ENCODE results near the gene HIGD1B. TPM values are rescaled to one million over a fixed set of nuclear protein-coding genes. Genes with fewer than 3 reads are reported as not detected.

Gene HIGD1B
- total RNA-seq, result not detected in 2 replicates

DNA sequence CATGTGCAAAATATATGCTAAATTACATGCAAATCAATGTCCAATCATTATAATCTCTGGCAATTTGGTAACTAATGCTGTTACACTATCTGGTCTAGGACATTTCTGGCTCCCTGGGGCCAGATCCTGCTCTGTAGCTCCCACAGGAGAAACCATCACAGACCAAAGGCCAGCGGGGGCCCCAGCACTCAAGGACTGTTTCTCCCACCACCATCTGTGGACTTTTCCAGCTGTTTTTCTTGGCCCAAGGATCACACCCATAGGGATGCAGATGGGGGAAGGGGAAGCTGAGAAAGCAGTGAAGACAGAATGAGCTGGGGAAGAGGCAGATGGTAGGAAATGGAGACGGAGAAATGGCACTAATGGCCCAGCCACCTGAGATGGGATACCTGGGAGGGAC, at the start of gene HIGD1B:
HIGD1B (plus strand) TSS at position 298 of the 400 bp plus-strand sequence. CDS start 270 bp downstream, outside the sequence.

DNA sequence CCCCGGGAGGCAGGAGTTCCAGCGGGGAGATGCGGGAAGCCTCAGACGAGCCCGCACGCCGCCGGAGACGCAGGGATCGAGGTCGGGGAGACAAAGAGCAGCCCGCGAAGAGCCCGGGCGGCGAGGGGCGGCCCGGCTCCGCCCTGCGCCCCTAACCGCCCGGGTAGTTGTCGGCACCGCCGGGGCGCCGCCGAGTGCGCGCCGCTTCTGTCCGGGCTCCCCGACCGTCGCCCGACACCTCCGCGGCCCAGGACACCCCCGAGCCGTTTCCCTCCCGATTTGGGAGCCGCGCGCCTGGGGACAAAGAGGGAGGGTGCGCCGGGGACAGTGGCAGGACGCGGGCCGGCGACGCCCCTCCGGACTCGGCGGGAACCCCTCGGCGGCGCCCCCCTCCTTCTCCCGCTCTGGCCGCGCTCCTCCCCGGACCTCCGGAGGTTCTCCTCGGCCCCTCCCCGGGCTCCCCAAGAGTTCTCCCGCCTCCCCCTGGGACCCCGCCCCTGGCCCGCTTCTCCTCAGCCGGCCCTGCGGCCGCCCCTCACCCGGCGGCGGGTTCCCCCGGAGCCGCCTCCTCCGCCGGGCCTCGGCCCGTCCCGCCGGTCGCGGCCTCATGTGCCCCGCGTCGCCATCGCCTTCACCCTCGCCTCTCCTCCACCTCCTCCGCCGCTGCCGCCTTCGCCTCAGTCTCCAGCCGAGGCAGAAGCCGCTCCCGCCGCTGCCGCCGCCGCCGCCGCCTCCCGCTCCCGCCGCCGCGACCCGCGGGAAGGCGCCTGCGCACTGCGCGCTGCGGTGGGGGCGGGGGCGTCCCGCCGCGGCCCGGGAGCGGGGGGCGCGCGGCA, 17.9 kb upstream of the HIGD1B start, which contains the start of gene GJC1:
GJC1 (minus strand) TSS at position 765 of the 836 bp plus-strand sequence. CDS start 24,470 bp downstream, outside the sequence.

DNA sequence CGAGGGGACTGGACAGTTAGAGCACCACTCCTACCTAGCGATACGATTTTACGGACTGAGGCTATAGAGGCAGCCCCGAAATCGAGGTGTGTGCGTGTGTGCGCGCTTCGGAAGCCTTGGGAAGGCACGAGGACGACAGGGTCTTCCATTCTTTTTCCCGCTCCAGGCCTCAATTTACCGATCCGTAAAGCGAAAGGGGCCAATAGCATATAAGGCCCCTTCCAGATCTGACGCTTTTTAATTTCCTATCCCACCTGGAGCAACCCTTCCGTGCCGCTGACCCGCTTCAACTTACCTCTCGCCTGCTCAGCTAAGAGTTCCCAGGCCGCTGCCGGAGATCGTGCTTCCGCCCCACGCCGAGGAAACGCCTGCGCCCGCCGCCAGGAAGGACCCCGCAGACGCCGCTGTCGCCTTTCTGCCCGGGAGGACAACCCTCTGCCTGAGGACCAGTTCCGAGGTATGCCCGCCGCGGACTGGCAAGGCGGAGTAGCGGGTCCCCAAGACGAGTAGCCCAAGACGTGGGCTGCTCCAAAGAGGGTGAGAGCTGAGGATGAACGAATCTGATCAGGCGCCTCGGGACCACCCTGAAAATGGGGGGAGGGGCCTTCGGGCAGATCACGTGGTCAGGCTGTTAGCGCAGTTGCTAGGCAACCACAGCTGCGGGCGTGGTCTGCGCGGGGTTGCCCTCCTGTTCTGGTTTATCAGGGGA, 51.5 kb downstream of the HIGD1B start, which contains the start of gene EFTUD2:
EFTUD2 (minus strand) TSS at position 372 of the 709 bp plus-strand sequence. CDS start 4,924 bp downstream, outside the sequence.

Other genes with a start within 250 kb of the HIGD1B start
- under 0.01 and 0.05 TPM in 2 replicates for gene MEIOC, start 191.4 kb upstream of the HIGD1B start, total RNA-seq
- gene CCDC43, start 158.1 kb upstream of the HIGD1B start, total RNA-seq, result 37.4 and 37.9 TPM in 2 replicates
- gene DBF4B, start 139.2 kb upstream of the HIGD1B start, total RNA-seq, result 3.0 and 4.8 TPM in 2 replicates
- 0.30 and 0.69 TPM in 2 replicates for gene ADAM11, start 88.9 kb upstream of the HIGD1B start, total RNA-seq
- 13.1 and 43.7 TPM in 2 replicates for gene GJC1, start 17.6 kb upstream of the HIGD1B start, total RNA-seq
- 92.1 and 207 TPM in 2 replicates for gene EFTUD2, start 51.6 kb downstream of the HIGD1B start, total RNA-seq
- gene GFAP, start 67.6 kb downstream of the HIGD1B start, total RNA-seq, result 1.5 and 2.0 TPM in 2 replicates
- gene KIF18B, start 99.9 kb downstream of the HIGD1B start, total RNA-seq, result 0.30 and 3.2 TPM in 2 replicates
- gene C1QL1, start 120.4 kb downstream of the HIGD1B start, total RNA-seq, result 0.30 TPM in 1 of 2 replicates, not detected in the other
- 36.5 and 60.8 TPM in 2 replicates for gene DCAKD, start 203.7 kb downstream of the HIGD1B start, total RNA-seq
- 71.6 and 108 TPM in 2 replicates for gene NMT1, start 213.4 kb downstream of the HIGD1B start, total RNA-seq